Testis (tissue), 2 donors: ENCODE data around the gene USP49.

Source experiments
- CTCF ChIP-seq, 3 experiments: fragments of 450-650 bp in 2 of 3; fragments of 200-600 bp in 1 of 3; sonication (generic) in 1 of 3; IDR thresholded peaks; one replicate each; pipeline ENCODE4 v1.5.1; 2016 to 2019; ENCODE audit warnings: antibody characterized with exemption in 3 of 3, mild to moderate bottlenecking in 2 of 3, moderate library complexity in 1 of 3
- POLR2A ChIP-seq: fragments of 450-650 bp; IDR thresholded peaks from one replicate; pipeline ENCODE4 v1.6.1; 2017; ENCODE audit warnings: antibody characterized with exemption, mild to moderate bottlenecking, moderate library complexity

GRCh38 chr6:41814629-41815028 is 80.5 kb downstream of the USP49 start:
- TF ChIP-seq POLR2A (no peak), CTCF (IDR thresholded peaks at IDR 0.05) (no peak)
